NT2/D1 (cell line): ENCODE results near the gene SPACA6.

Experiments used
- YY1 ChIP-seq: IDR thresholded peaks from 2 replicates; pipeline ENCODE4 v1.6.1; 2011; ENCODE audit not compliant: insufficient read length, insufficient read depth
- ZNF274 ChIP-seq: IDR thresholded peaks from 2 replicates; pipeline ENCODE4 v1.6.1; 2011; ENCODE audit warnings: mild to moderate bottlenecking, low read depth, low read length

DNA sequence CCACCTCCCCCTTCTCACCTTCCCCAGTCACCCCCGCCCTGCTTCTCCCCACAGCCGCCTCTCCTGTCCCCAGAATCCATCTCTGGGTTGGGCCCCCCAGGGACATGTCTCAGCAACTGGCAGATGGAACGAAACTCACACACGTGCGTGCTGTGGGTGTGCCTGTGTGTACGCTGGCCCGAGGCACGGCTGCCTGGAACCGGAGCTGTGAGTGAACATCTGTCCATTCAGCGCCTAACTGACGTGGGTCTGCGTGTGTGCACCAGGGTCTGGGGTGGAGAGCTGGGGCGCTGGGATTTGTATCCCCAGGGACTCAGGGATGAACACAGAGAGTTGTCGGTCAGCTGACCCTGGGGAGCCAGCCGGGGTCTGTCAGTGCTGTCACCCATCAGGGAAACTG lies 31.4 kb downstream of the SPACA6 start:
- TF ChIP-seq YY1 (no peak), ZNF274 (no peak)
